HT1080 (cell line): ENCODE results near the gene MCRIP1. TPM values are rescaled to one million over a fixed set of nuclear protein-coding genes. Genes with fewer than 3 reads are reported as not detected.

Experiments
- DNase-seq: peaks from one replicate; pipeline ENCODE4 v3.0.0-alpha.2; 2015; ENCODE audit warnings: low read depth
- total RNA-seq: library from RNA; depleted of rRNA; stranded (reverse); fragments of >200 nt; shearing (Covaris generic); gene quantifications from 2 replicates; pipeline ENCODE4 v1.2.3, GENCODE V29; 2014

The MCRIP1 gene
- total RNA-seq, 1 experiment from 2014 or later, result 87.0 TPM

DNA sequence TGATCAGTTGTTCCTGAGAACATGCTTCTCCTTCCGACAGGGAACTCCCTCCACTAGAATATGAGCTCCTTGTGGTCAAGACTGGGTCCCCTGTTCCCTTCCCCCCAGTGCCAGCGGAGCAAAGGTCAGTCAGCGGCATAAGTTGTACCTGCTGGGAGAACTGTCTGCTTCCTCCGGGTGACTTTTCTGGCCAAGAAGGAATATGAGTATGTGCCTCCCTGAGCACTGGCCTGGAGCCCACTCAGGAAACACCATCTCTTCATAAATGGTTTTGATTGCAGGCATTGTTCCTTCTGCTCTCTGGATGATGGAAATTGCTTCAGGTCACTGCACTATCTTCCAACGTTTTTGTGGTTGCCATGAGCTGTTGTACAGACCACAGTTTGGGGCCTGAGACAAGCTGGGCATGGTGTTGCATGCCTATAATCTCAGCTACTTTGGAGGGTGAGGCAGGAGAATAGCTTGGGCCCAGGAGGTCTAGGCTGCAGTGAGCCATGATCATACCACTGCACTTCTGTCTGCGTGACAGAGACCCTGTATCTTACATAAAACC, 30.1 kb upstream of the MCRIP1 start:
- no peak for DNase-seq

DNA sequence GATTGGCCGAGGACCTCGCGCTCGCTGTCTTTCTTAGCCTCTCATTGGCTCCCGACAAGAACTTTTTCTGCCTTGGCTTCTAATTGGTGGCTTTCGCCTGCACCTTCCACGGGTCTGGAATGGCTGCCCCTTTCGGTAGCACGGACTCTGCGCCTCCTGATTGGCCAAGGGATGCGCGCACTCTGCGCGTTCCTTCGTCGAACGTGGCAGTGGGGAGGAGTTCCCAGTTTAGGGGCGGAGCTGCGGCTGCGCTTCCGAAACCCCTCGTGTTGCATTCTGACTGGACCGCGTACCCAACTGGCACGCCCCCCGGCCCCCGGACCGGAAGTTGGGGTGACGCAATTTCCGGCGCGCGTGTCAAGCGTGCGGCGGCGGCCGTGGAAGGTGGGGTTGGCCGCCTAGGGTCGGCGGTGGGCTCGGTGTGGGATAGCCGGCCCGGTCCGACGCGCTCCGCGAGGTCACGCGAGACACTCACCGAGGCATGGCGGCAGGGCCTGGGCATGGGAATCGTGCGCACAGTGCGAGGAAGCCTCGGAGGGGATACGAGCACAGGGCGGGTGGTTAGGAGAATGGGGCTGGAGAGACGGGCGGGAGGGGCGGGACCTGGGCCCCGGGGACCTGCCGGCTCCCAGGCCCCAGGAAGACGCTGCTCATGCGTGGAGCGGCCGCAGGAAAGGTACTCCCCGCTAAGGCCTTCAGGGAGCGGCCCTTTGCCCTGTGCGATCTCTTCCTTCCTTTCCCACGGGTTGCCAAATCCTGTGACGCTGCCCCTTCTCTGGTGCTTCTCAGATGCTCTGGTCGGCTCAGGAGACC, 27.9 kb upstream of the MCRIP1 start:
- peak; percentile 100 for DNase-seq

DNA sequence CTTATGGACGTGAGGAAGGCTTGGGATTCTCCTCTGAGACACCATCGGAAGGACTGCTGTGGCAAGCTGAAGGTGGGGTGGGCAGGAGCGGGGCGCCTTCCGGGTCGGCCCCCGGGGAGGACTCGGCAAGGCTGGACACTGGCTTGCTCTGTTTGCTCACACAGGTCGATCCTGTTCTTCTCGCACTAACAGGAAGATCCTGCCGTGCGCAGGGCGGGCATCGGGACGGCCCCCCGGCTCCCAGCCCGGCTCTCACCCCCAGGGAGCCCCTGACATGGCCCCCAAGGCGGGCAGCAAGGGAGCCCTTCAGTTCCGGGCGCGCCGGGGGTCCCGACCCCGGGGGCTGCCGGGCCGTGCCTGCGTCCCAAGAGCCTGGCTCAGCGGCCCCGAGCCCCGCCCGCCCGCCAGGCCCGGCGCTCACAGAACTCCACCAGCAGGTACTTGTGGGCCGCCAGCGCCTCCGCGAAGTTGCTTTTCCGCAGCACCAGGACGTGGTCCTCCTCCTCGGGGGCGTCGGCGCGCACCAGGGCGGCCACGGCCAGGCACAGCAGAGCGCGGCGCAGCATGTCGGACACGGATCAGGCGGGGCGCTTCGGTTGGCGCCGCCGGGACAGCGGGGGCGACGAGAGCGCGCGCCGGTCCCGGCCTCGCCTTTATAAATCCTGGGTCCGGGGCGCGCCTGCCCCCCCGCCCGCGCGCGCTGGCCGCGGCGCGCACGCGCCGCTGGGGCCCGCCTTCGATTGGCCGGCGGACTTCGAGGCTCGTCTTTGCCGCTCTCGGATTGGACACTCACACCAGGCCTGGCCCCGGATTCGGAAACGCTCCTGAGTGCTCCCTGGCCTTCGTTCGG, 27.0 kb upstream of the MCRIP1 start, which contains the start of gene P4HB:
Gene P4HB, minus strand, starts transcription at position 630 of the 850 bp plus-strand sequence. Its CDS starts 64 bp downstream, at position 566.
- DNase-seq, result peak; percentile 33

DNA sequence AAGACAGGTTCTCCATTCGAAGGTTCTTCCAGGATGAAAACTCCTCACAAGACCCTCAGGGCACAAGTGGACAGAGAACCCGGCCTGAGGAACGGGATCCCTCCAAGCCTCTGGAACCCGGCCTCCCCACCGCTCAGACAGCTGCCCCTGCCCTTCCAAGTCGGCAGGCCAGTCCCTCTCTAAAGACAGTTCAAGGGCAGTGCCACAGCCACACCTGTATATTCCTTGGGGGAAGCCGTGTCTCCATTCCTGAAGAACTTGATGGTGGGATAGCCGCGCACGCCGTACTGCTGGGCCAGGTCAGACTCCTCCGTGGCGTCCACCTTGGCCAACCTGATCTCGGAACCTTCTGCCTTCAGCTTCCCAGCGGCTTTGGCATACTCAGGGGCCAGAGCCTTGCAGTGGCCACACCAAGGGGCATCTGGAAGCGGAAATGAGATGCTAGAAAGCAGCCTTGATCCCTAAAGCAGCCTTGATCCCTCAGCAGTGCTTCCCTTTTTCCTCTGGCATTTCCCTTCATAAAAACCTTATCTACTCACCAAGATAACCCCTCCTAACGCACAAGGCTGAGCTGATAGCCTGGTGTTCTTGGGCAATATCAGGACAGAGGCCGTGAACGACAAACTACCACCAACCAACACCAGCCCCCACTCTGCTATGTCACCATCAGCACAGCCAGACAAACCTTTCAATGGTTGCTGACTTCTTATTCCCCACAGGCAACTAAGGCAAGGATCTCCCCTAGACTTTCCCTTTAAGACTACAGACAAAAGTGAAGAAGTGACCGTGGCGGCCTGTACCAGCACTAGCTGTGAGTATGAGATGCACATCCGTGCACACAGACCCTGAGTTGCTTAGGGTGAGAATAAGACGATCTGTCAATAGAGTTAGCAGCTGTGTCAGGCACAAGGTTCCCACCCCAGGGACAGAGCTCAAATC, 26.1 kb upstream of the MCRIP1 start:
- no peak for DNase-seq

DNA sequence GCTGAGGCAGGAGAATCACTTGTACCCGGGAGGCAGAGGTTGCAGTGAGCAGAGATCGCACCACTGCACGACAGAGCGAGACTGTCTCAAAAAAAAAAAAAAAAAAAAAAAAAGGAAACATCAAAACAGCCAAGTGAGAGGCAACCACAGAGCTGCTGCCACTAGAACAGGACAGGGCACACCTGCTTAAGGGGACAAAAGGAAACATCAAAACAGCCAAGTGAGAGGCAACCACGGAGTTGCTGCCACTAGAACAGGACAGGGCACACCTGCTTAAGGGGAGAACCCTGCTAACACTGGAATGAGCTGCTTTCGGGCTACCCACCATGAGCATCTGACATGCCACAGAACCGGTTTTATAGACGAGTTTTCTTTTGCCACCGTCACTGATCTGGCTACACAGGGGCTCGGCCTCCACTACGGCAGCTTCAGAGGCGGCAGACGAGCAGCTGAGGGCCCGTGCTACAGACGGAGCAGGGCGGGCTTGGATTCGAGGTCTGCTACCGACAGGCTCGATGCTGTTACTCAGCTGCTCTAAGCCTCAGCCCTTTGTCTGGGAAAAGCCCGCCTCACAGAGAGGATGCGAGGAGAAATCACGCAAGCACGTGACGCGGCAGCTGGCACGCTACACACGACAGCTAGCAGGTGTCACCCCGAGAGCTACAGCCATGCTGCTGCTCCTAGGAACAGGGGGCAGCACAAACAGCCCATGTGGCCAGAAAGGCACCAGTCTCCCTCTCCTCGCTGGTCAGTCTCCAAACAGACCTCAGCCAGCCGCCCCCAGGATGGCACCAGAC, 25.3 kb upstream of the MCRIP1 start:
- no peak for DNase-seq

DNA sequence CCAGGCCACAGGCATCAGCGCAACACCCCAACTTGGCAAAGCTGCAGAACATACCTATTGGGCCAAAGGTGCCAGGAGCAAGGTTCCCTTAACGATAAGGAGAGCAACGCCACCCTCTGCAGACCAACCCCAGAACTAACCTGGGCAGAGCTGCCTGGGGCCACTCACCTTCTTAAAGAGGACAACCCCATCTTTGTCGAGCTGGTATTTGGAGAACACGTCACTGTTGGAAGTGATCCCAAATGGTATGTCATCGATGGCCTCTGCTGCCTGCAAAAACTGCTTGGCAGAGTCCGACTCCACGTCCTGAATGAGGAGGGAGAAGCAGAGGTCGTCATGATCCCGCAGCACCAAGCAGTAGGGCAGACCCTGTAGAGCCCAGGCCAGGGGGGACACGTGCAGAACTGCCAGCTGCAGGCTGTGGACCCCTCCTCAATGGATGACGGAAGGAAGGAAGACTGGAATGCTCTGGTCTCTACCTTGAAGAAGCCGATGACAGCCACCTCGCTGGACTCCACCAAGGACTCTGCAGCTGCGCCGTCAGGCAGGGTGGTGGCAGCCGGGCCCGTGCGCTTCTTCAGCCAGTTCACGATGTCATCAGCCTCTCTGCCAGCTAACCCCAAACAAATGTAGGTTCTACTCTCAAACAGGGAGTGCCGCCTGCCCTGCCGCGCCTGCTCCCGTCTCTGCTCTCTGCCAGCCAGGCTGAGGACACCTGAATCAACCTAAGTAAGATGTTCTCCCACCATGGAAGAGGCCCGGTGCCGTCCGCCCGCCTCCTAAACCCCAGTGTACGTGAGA, 22.1 kb upstream of the MCRIP1 start:
- no peak for DNase-seq

DNA sequence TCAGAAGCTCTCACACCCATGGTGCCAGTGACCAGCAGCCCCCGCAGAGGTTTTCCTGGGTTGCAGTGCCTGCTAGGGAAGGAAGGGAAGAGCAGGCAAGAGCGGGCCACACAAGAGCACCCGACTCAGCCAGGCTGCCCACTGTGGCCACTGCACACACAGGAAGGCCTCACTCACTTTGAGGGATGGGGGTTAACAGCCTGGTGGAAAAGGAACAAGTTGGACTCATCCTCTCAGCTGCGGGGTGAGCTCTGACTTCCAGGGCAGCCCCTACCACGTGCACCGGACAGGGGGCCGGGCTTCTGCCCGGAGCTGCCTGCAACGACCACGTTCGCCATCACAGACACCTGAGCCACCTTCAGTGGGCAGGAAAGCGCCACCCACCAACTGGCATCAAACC, 19.1 kb upstream of the MCRIP1 start:
- DNase-seq, result no peak

DNA sequence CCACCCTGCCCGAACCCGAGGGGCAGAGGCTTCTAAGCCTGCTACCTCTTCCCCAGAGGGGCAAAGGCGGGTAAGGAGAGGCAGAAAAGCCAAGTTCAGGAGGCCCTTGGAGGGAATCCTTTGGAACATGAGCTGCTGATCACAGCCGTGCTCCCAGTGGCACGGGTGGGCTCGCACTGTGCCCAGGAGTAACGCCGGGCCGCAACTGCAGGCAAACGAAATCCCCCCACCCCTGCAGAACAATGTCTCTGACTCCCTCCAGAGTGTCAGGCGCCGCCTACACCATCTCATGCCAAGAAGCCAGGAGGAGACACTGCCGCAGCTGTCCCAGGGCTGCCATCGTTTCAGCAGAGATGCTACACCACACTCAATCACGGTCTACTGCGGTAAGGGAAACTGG, 18.3 kb upstream of the MCRIP1 start:
- DNase-seq, result no peak

DNA sequence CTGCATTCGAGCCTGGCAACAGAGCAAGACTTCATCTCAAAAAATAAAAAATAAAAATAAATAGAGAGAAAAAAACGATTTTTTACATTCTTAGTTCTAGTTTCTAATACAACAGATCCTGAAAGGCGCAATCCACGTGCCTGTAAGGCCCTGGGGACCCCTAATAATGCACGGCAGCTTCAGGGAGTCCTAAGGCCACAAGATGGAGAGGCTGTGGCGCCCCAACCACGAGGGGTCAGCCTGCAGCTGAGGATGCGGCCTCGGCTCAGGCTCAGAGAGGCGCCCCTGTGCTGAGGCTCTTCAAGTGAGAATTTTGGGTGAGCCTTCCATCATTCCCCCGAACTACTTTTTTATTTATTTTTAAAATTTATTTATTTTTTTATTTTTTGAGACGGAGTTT, 16.4 kb upstream of the MCRIP1 start:
- DNase-seq, result no peak

DNA sequence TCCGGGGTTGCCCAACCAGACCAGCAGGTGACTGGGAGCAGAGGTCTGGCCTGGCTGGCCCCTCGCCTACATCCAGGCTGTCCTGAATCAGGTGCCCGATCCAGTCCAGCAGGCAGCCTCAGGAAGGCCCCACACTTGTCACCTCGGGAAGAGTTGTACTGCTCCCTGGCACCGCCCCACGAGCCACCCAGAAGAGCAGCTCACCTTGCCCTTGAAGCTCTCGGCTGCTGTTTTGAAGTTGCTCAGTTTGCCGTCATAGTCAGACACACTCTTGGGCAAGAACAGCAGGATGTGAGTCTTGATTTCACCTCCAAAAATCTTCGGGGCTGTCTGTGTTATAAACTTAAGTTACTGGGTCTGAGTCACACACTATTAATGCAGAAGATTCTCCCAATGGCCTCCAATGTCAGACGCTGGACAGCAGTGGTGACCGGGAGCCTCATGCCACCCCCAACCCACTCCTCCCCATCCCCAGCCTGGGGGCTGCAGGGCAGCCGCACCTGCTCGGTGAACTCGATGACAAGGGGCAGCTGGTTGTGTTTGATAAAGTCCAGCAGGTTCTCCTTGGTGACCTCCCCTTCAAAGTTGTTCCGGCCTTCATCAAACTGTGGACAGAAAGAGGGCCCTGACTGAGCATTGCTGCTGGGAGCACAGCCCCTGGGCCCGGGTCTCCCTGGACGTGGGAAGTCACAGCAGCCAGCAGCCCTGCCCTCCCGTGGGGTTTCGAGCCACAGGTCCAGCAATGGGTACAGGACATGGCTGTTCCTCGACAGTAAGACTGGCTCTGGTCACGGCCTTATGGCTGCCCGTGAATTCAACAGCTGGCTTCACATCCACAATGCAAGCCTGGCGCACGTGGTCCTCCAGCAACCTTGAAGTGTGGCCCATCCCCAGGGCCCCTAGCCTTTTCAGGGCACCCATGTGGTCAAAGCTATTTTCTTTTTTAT, 13.9 kb upstream of the MCRIP1 start:
- no peak for DNase-seq

DNA sequence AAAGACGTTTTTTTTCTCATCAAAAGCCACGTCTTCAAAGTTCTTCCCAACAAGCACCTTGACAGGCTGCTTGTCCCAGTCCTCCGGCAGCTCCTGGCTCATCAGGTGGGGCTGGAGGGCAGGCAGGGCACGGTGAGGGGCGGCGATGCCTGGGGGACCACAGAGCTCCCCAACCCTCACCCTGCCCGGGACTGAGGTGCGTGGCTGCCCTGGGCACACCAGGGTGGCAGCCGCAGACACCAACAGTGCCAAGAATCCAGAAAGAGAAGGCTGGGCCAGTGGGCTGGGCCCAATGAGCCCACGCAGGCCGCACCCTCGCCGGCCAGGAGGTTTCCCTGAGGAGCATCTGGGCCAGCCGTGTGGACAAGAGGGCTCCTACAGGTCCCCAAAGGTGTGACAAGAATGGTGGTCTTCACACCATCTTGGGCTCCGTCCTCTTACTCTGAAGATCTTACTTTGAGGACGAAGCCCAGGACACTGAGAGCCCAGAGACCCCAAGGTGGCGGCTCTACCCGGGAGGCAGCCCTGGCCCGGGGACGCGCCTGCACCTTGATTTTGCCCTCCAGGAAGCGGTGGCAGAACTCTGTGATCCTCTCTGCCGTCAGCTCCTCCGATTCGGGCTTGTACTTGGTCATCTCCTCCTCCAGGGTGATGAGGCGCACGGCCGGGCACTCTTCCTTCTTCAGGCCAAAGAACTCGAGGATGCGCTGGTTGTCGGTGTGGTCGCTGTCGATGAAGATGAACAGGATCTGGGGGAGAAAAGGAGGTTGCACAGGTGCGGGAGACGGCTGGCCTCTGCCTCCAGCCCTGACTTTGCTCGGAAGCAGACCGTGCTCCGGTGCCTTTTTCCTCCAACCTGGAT, 13.0 kb upstream of the MCRIP1 start:
- no peak for DNase-seq

DNA sequence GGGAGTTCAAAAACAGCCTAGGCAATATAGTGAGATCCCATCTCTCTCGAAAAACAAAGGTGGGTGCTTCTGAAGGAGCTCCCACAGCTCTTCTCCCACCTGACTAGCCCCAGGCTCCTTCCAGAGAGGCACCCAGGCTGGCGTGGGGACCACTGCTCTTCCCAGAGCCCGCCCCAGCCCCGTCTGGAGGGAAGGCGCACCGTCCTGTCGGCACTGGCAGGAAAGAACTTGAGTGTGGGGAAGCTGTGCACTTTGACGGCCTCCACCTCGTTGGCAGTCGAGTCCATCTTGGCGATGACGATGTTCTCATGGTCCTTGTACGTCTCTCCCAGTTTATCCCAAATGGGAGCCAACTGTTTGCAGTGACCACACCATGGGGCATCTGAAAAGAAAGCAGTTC, 12.3 kb upstream of the MCRIP1 start:
- no peak for DNase-seq

DNA sequence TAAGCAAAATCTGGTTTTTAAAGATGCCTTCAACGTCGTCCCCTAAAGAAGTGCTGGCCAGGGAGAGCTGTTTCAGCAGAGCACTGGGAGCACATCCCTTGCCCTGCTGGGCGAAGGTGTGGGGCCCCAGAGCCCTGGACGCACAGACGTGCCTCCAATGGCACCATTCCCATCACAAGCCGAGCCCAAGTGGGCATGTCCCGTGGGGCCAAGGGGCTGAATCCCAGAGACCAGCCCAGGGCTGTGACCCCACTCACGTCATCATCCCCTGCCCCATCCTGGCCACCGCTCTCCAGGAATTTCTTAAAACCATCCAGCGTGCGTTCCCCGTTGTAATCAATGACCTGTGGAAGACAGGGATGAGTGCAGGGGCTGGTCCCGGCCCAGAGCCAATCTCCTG, 11.8 kb upstream of the MCRIP1 start:
- DNase-seq, result no peak

DNA sequence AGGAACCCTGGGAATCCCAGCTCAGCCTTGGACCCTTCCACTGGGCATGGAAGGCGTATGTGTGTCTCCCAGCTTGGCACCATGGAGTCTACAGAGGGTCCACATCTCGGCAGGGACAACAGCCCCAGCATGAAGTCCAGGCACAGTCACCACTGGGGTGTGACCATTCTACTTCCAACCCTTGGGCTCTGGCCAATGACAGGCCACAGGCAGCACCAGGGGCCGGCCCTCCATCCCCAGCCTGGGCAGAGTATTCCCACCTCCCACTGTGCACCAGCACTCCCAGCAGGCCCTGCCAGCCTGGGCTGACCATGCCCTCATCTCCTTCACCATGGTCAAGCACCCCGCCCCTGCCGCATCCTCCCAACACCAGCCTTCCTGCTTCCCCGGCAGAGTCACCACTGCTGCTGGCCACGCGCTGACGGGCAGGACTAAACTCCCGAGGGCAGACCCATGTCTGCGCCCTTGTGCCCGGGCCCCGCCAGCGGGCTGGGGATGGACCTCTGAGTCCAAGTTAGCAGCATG, 11.3 kb upstream of the MCRIP1 start:
- no peak for DNase-seq

DNA sequence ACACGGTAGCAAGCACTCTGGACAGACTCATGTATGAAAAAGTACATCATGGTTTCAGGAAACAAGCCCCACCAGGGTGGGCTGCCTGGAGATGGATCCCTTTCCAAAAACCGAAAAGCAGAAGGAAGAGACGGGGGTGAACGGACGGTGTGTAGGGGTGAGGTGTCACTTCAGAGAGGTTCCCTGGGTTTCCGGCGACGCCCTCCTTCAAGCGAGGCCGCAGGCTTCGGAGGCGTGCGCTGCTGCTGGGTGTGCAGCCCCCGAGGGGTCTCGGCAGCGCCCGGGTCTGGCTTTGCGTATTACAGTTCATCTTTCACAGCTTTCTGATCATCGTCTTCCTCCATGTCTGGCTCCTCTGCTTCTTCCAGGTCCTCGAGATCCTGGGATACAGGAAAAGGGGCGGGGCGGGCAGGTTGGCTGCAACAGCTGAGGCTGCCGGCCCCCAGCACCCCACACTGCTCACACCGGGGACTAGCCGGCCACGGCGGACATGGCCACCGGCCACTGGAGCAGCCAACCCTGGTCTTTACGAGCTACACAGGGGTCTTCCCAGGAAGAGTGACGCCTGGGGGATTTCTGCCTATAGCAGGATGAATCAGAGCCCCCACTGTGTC, 10.7 kb upstream of the MCRIP1 start:
- DNase-seq, result no peak

DNA sequence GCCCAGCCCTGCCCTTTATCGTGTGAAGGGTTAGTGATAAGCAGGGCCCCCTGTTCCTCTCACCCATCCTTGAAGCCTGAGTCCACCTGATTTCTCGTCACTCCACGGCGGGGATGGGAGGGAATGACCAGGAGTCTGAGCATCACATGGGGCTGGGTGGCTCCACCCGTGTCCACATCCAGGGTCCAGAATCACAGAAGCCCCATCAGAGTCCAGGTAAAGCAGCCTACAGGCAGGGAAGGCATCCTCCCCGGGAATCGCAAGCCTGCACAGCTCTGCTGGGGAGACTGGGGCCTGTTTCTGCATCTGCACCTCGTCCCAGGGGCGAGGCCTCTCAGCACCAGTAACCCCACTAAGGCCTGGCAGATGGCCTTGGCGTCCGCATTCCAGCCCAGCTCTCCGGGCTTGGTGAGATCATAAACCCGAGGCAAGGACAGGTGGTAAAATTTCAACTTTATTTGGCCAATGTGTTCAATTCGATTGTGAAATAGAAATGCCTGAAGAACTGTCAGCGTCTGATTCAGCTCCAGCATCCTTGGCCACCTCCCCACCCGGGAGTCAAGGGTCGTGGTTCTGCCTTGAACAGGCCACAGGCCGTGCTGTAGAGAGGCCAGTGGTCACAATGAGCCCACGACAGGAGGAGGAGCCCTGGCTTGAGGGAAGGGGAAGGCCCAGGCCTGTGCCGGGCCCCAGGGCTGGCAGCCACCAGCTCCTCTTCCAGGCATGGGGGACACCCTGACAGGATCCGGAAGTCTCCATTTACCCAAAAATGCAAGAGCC, 9.8 kb upstream of the MCRIP1 start:
- DNase-seq, result no peak
